ENCODE results near the gene CD48. TPM values are rescaled to one million over a fixed set of nuclear protein-coding genes. Genes with fewer than 3 reads are reported as not detected.

CD48 gene
- total RNA-seq, 2 donors from 2014 or later: 0.55 to 1.1 TPM

DNA sequence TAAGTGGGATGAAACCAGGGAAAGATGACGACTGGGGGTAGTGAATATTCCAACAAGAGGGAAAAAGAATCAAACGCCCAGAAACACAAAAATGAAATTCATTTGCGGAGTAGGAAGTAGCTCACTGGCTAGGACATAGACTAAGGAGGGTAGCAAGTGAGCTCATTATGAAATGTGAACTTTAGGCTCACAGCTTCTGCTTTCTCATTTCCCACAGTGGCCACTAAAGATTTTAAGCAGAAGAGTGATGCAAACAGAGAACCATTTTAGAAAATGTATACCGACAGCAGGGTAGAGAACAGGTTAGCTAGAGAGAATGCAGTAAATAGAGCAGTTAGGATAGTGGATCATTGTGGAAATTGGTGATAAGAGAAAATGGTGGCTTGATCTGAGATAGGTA, 3.5 kb downstream of the CD48 start:
- Histone ChIP-seq H3K4me3 (ENCODE audit: low read length) (no peak overlapping the region), H3K27me3 (ENCODE audit: control insufficient read depth, insufficient read depth, low read length, poor library complexity, severe bottlenecking) (peaks cover 7% of the 10 kb centered on the region), H3K27ac (ENCODE audit: low read depth, low read length) (no peak overlapping the region), H3K9ac (ENCODE audit: extremely low read depth, low read length, poor library complexity, severe bottlenecking) (no peak overlapping the region), H3K36me3 (ENCODE audit: control insufficient read depth, insufficient read depth, low read length) (no peaks in the 10 kb centered on the region), H3K4me1 (ENCODE audit: control insufficient read depth, insufficient read depth, low read length) (no peaks in the 10 kb centered on the region), H3K9me3 (ENCODE audit: control insufficient read depth, low read length) (no peaks in the 10 kb centered on the region)
- WGBS, 2 experiments (ENCODE audit: insufficient coverage in 1 of 2, insufficient read length in 1 of 2): 93 to 97% methylated on average over 3 to 4 of the region's 4 CpGs
- Mint-ChIP-seq H3K9me3 (no peaks in the 10 kb centered on the region), H3K27ac (no peak overlapping the region), H3K27me3 (ENCODE audit: insufficient read depth) (no peaks in the 10 kb centered on the region), H3K4me3 (no peak overlapping the region), H3K36me3 (ENCODE audit: low read depth) (no peaks in the 10 kb centered on the region), H3K4me1 (no peaks in the 10 kb centered on the region)
- TF ChIP-seq, protein P1, sequence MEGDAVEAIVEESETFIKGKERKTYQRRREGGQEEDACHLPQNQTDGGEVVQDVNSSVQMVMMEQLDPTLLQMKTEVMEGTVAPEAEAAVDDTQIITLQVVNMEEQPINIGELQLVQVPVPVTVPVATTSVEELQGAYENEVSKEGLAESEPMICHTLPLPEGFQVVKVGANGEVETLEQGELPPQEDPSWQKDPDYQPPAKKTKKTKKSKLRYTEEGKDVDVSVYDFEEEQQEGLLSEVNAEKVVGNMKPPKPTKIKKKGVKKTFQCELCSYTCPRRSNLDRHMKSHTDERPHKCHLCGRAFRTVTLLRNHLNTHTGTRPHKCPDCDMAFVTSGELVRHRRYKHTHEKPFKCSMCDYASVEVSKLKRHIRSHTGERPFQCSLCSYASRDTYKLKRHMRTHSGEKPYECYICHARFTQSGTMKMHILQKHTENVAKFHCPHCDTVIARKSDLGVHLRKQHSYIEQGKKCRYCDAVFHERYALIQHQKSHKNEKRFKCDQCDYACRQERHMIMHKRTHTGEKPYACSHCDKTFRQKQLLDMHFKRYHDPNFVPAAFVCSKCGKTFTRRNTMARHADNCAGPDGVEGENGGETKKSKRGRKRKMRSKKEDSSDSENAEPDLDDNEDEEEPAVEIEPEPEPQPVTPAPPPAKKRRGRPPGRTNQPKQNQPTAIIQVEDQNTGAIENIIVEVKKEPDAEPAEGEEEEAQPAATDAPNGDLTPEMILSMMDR (conservative IDR thresholded peaks at IDR 0.05): no peak
- no peak for DNase-seq

DNA sequence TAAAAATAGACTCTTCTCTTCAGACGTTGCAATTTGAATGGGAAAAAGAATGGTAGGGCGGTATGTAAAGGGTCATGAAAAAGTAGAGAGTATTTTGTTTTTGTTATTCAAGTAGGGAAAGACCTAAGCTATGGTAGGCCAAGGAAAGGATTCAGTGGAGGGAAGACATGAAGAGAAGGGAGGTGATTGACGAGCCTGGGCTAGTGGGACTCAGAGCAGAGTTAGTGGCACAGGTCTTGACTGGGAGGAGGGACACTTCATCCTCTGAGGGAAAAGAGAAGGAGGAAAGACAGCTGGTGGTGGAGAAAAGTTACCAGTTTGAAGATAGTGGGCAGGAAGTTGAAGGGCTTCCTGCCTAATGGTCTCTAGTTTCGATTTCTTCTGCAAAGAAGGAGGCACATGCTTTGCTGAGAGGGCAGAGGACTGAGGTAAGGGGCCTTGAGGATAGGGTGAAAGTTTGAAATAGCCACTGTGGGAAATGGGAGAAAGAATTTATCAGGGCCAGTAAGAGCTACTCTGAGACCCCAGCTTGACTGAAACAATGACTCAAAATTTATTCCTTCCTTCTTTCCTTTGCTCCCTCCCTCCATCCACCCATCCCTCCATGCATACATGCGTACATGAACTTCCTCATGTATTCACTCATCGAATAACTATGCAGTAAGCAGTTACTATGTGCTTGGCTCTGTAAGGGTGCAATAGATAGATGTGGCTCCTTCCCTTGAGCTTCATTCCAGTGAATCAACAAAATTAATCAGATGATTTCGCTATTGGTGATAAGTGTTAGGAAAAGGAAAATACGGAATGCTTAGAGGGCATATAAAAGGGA, 4.2 kb downstream of the CD48 start:
- no peak for DNase-seq
- 88 to 90% methylated on average over 7 to 8 of the region's 8 CpGs for WGBS, 2 experiments (ENCODE audit: insufficient coverage in 1 of 2, insufficient read length in 1 of 2)
- Mint-ChIP-seq H3K27ac (no peak overlapping the region), H3K4me3 (no peak overlapping the region), H3K36me3 (ENCODE audit: low read depth) (no peaks in the 10 kb centered on the region), H3K27me3 (ENCODE audit: insufficient read depth) (no peaks in the 10 kb centered on the region), H3K4me1 (no peaks in the 10 kb centered on the region), H3K9me3 (no peaks in the 10 kb centered on the region)
- no peaks in the 10 kb centered on the region for H3K9me3 ChIP-seq (ENCODE audit: control insufficient read depth, low read length)
- no peaks in the 10 kb centered on the region for H3K4me1 ChIP-seq (ENCODE audit: control insufficient read depth, insufficient read depth, low read length)
- H3K9ac ChIP-seq (ENCODE audit: extremely low read depth, low read length, poor library complexity, severe bottlenecking): no peak overlapping the region
- no peak overlapping the region for H3K4me3 ChIP-seq (ENCODE audit: low read length)
- peaks cover 7% of the 10 kb centered on the region for H3K27me3 ChIP-seq (ENCODE audit: control insufficient read depth, insufficient read depth, low read length, poor library complexity, severe bottlenecking)
- H3K36me3 ChIP-seq (ENCODE audit: control insufficient read depth, insufficient read depth, low read length): no peaks in the 10 kb centered on the region
- no peak overlapping the region for H3K27ac ChIP-seq (ENCODE audit: low read depth, low read length)
- TF ChIP-seq, protein P1 (conservative IDR thresholded peaks at IDR 0.05): no peak

DNA sequence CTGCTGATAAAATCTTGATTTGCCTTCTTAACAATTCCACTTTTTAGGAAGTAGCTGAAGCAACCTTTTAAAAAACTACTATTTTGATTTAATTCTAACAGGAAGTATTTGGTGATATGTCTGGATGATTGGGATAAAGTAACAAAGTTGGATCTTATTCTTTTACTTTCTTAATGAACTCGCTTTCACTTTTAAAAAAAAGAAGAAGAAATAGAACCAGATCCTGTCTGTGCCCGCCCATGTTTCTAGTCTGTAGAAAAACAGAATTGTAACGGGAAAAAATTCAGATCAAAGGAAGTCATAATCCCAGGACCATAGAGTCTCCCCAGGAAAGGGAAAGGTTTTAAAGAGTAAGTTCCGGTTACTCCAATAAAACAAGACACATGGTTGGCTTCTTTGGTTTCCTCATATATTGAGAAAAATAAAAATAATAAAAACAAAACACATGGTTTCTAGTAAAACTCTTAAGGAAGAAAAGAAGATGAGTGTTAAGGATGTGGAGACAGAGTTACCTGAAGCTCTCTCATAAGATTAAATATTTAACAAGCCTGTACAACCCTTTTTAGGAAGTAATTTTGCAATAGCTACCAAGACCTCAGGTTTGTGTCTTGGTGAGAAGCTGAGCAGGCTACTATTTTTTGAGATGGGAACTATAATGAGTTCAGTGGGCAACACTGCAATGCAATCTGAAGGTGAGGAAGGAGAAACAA, 4.9 kb downstream of the CD48 start:
- H3K9ac ChIP-seq (ENCODE audit: extremely low read depth, low read length, poor library complexity, severe bottlenecking): no peak overlapping the region
- TF ChIP-seq, protein P1 (conservative IDR thresholded peaks at IDR 0.05): no peak
- H3K27me3 Mint-ChIP-seq (ENCODE audit: insufficient read depth): no peaks in the 10 kb centered on the region
- no peak overlapping the region for H3K27ac Mint-ChIP-seq
- H3K9me3 ChIP-seq (ENCODE audit: control insufficient read depth, low read length): no peaks in the 10 kb centered on the region
- no peaks in the 10 kb centered on the region for H3K36me3 Mint-ChIP-seq (ENCODE audit: low read depth)
- no peaks in the 10 kb centered on the region for H3K36me3 ChIP-seq (ENCODE audit: control insufficient read depth, insufficient read depth, low read length)
- H3K4me3 ChIP-seq (ENCODE audit: low read length): no peak overlapping the region
- H3K27me3 ChIP-seq (ENCODE audit: control insufficient read depth, insufficient read depth, low read length, poor library complexity, severe bottlenecking): peaks cover 7% of the 10 kb centered on the region
- no peaks in the 10 kb centered on the region for H3K4me1 ChIP-seq (ENCODE audit: control insufficient read depth, insufficient read depth, low read length)
- no peak overlapping the region for H3K4me3 Mint-ChIP-seq
- no peaks in the 10 kb centered on the region for H3K9me3 Mint-ChIP-seq
- peaks cover 5% of the 10 kb centered on the region for H3K4me1 Mint-ChIP-seq
- 93 to 94% methylated on average over 2 to 3 of the region's 4 CpGs for WGBS, 2 experiments (ENCODE audit: insufficient coverage in 1 of 2, insufficient read length in 1 of 2)
- DNase-seq: no peak
- H3K27ac ChIP-seq (ENCODE audit: low read depth, low read length): no peak overlapping the region

Measured in endodermal cell (in vitro differentiated cells).